ENCODE measurements around the gene RNF182.
"Not testable (repeated sequence)": the region's sequence is repeated elsewhere in the genome, so short reads cannot be mapped to it uniquely, and the experiment has no call there.

RNF182 gene

GRCh38 chr6:13924949-13925881, at the start of gene RNF182:
Gene RNF182 (plus strand): TSS chr6:13924952. CDS start chr6:13977120, 52,168 bp downstream.
- Histone ChIP-seq H3K4me3 (ENCODE audit: low read length) (no peak within 1 kb of the TSS), H3K27me3 (ENCODE audit: control insufficient read depth, insufficient read depth, low read length) (peaks cover 66% of the 10 kb centered on the region), H3K36me3 (ENCODE audit: control insufficient read depth, insufficient read depth, low read length) (no peaks in the 10 kb centered on the region), H3K9ac (ENCODE audit: low read length) (no peak within 1 kb of the TSS), H3K4me1 (ENCODE audit: control insufficient read depth, insufficient read depth, low read length) (peaks cover 7% of the 10 kb centered on the region), H3K9me3 (ENCODE audit: control insufficient read depth, low read length) (no peaks in the 10 kb centered on the region)

- no peaks in the 10 kb centered on the region for H3K9me3 ChIP-seq (ENCODE audit: control insufficient read depth, low read length)
- H3K9ac ChIP-seq (ENCODE audit: low read length) = no peak overlapping the region
- no peaks in the 10 kb centered on the region for H3K27me3 ChIP-seq (ENCODE audit: control insufficient read depth, insufficient read depth, low read length)
- no peak overlapping the region for H3K4me3 ChIP-seq (ENCODE audit: low read length)
- H3K4me1 ChIP-seq (ENCODE audit: control insufficient read depth, insufficient read depth, low read length) = peaks cover 17% of the 10 kb centered on the region
- no peaks in the 10 kb centered on the region for H3K36me3 ChIP-seq (ENCODE audit: control insufficient read depth, insufficient read depth, low read length)
Observed at GRCh38 chr6:13877051-13877450, 47.7 kb upstream of the RNF182 start.

- not testable (repeated sequence) for H3K36me3 ChIP-seq (ENCODE audit: control insufficient read depth, insufficient read depth, low read length); H3K4me3 ChIP-seq (ENCODE audit: low read length); H3K9ac ChIP-seq (ENCODE audit: low read length); H3K27me3 ChIP-seq (ENCODE audit: control insufficient read depth, insufficient read depth, low read length); H3K4me1 ChIP-seq (ENCODE audit: control insufficient read depth, insufficient read depth, low read length); H3K9me3 ChIP-seq (ENCODE audit: control insufficient read depth, low read length)
Observed at GRCh38 chr6:13880061-13880663, 44.6 kb upstream of the RNF182 start.

GRCh38 chr6:13881621-13882165, 43.1 kb upstream of the RNF182 start:
- Histone ChIP-seq H3K4me1 (ENCODE audit: control insufficient read depth, insufficient read depth, low read length) (no peaks in the 10 kb centered on the region), H3K27me3 (ENCODE audit: control insufficient read depth, insufficient read depth, low read length) (no peaks in the 10 kb centered on the region), H3K36me3 (ENCODE audit: control insufficient read depth, insufficient read depth, low read length) (no peaks in the 10 kb centered on the region), H3K4me3 (ENCODE audit: low read length) (no peak overlapping the region), H3K9ac (ENCODE audit: low read length) (no peak overlapping the region), H3K9me3 (ENCODE audit: control insufficient read depth, low read length) (no peaks in the 10 kb centered on the region)

GRCh38 chr6:13883966-13884365, 40.8 kb upstream of the RNF182 start:
- Histone ChIP-seq H3K9me3 (ENCODE audit: control insufficient read depth, low read length) (no peaks in the 10 kb centered on the region), H3K27me3 (ENCODE audit: control insufficient read depth, insufficient read depth, low read length) (no peaks in the 10 kb centered on the region), H3K4me1 (ENCODE audit: control insufficient read depth, insufficient read depth, low read length) (no peaks in the 10 kb centered on the region), H3K36me3 (ENCODE audit: control insufficient read depth, insufficient read depth, low read length) (no peaks in the 10 kb centered on the region), H3K9ac (ENCODE audit: low read length) (no peak overlapping the region), H3K4me3 (ENCODE audit: low read length) (no peak overlapping the region)

- no peak overlapping the region for H3K4me3 ChIP-seq (ENCODE audit: low read length)
- no peaks in the 10 kb centered on the region for H3K9me3 ChIP-seq (ENCODE audit: control insufficient read depth, low read length)
- no peaks in the 10 kb centered on the region for H3K27me3 ChIP-seq (ENCODE audit: control insufficient read depth, insufficient read depth, low read length)
- no peaks in the 10 kb centered on the region for H3K4me1 ChIP-seq (ENCODE audit: control insufficient read depth, insufficient read depth, low read length)
- no peak overlapping the region for H3K9ac ChIP-seq (ENCODE audit: low read length)
- no peaks in the 10 kb centered on the region for H3K36me3 ChIP-seq (ENCODE audit: control insufficient read depth, insufficient read depth, low read length)
Observed at GRCh38 chr6:13884397-13884796, 40.4 kb upstream of the RNF182 start.

GRCh38 chr6:13885601-13886000, 39.2 kb upstream of the RNF182 start:
- H3K9me3 ChIP-seq (ENCODE audit: control insufficient read depth, low read length) = no peaks in the 10 kb centered on the region
- no peak overlapping the region for H3K4me3 ChIP-seq (ENCODE audit: low read length)
- no peak overlapping the region for H3K9ac ChIP-seq (ENCODE audit: low read length)
- H3K36me3 ChIP-seq (ENCODE audit: control insufficient read depth, insufficient read depth, low read length) = no peaks in the 10 kb centered on the region
- H3K27me3 ChIP-seq (ENCODE audit: control insufficient read depth, insufficient read depth, low read length) = no peaks in the 10 kb centered on the region
- no peaks in the 10 kb centered on the region for H3K4me1 ChIP-seq (ENCODE audit: control insufficient read depth, insufficient read depth, low read length)

GRCh38 chr6:13886949-13887348, 37.8 kb upstream of the RNF182 start:
- Histone ChIP-seq H3K4me3 (ENCODE audit: low read length) (no peak overlapping the region), H3K27me3 (ENCODE audit: control insufficient read depth, insufficient read depth, low read length) (no peaks in the 10 kb centered on the region), H3K4me1 (ENCODE audit: control insufficient read depth, insufficient read depth, low read length) (no peaks in the 10 kb centered on the region), H3K9me3 (ENCODE audit: control insufficient read depth, low read length) (no peaks in the 10 kb centered on the region), H3K9ac (ENCODE audit: low read length) (no peak overlapping the region), H3K36me3 (ENCODE audit: control insufficient read depth, insufficient read depth, low read length) (no peaks in the 10 kb centered on the region)

- H3K9ac ChIP-seq (ENCODE audit: low read length) = no peak overlapping the region
- H3K4me1 ChIP-seq (ENCODE audit: control insufficient read depth, insufficient read depth, low read length) = no peaks in the 10 kb centered on the region
- no peak overlapping the region for H3K4me3 ChIP-seq (ENCODE audit: low read length)
- H3K36me3 ChIP-seq (ENCODE audit: control insufficient read depth, insufficient read depth, low read length) = no peaks in the 10 kb centered on the region
- no peaks in the 10 kb centered on the region for H3K27me3 ChIP-seq (ENCODE audit: control insufficient read depth, insufficient read depth, low read length)
- no peaks in the 10 kb centered on the region for H3K9me3 ChIP-seq (ENCODE audit: control insufficient read depth, low read length)
Observed at GRCh38 chr6:13892017-13892645, 32.6 kb upstream of the RNF182 start.

- Histone ChIP-seq H3K27me3 (ENCODE audit: control insufficient read depth, insufficient read depth, low read length) (peaks cover 4% of the 10 kb centered on the region), H3K9me3 (ENCODE audit: control insufficient read depth, low read length) (no peaks in the 10 kb centered on the region), H3K4me1 (ENCODE audit: control insufficient read depth, insufficient read depth, low read length) (no peaks in the 10 kb centered on the region), H3K36me3 (ENCODE audit: control insufficient read depth, insufficient read depth, low read length) (no peaks in the 10 kb centered on the region), H3K4me3 (ENCODE audit: low read length) (no peak overlapping the region), H3K9ac (ENCODE audit: low read length) (no peak overlapping the region)
Observed at GRCh38 chr6:13902922-13903321, 21.8 kb upstream of the RNF182 start.

- H3K4me1 ChIP-seq (ENCODE audit: control insufficient read depth, insufficient read depth, low read length) = no peaks in the 10 kb centered on the region
- no peak overlapping the region for H3K9ac ChIP-seq (ENCODE audit: low read length)
- H3K27me3 ChIP-seq (ENCODE audit: control insufficient read depth, insufficient read depth, low read length) = peaks cover 4% of the 10 kb centered on the region
- no peak overlapping the region for H3K4me3 ChIP-seq (ENCODE audit: low read length)
- no peaks in the 10 kb centered on the region for H3K9me3 ChIP-seq (ENCODE audit: control insufficient read depth, low read length)
- no peaks in the 10 kb centered on the region for H3K36me3 ChIP-seq (ENCODE audit: control insufficient read depth, insufficient read depth, low read length)
Observed at GRCh38 chr6:13903364-13903763, 21.4 kb upstream of the RNF182 start.

GRCh38 chr6:13907001-13907350, 17.8 kb upstream of the RNF182 start:
- Histone ChIP-seq H3K4me3 (ENCODE audit: low read length) (no peak overlapping the region), H3K4me1 (ENCODE audit: control insufficient read depth, insufficient read depth, low read length) (no peaks in the 10 kb centered on the region), H3K9me3 (ENCODE audit: control insufficient read depth, low read length) (no peaks in the 10 kb centered on the region), H3K27me3 (ENCODE audit: control insufficient read depth, insufficient read depth, low read length) (peaks cover 3% of the 10 kb centered on the region), H3K36me3 (ENCODE audit: control insufficient read depth, insufficient read depth, low read length) (no peaks in the 10 kb centered on the region), H3K9ac (ENCODE audit: low read length) (no peak overlapping the region)
